ENCODE results near the gene TAF9B.

The TAF9B gene

GRCh38 chrX:78139160-78140123, at the start of gene TAF9B:
TSS of gene TAF9B (minus strand) at chrX:78139650. CDS start at chrX:78139611, 39 bp downstream.
- Histone ChIP-seq H2AFZ (ENCODE audit: low read length) (0 out of 2 replicates have a peak within 1 kb of the TSS, but pooled peaks have one; percentile 10), H3K9ac (ENCODE audit: low read length) (peak within 1 kb of the TSS; percentile 79), H3K9me2 (ENCODE audit: low read depth, low read length) (no peaks in the 10 kb centered on the region), H3F3A (ENCODE audit: insufficient read depth, low read length) (no peaks in the 10 kb centered on the region), H3K4me3 (ENCODE audit: low read depth, low read length, poor library complexity, severe bottlenecking) (peak within 1 kb of the TSS; percentile 83), H3K4me2 (ENCODE audit: low read length) (peak within 1 kb of the TSS; percentile 62), H3K9me3 (ENCODE audit: low read length) (no peaks in the 10 kb centered on the region), H3K36me3 (ENCODE audit: insufficient read depth, low read length) (no peaks in the 10 kb centered on the region), H3K79me2 (ENCODE audit: insufficient read depth, low read length) (no peaks in the 10 kb centered on the region), H3K27ac (ENCODE audit: low read depth, low read length, poor library complexity, severe bottlenecking) (no peak within 1 kb of the TSS), H3K4me1 (ENCODE audit: insufficient read depth, low read length, severe bottlenecking) (peaks cover 11% of the 10 kb centered on the region), H3K27me3 (ENCODE audit: insufficient read depth, low read length) (no peaks in the 10 kb centered on the region), H4K20me1 (ENCODE audit: insufficient read depth, low read length) (no peaks in the 10 kb centered on the region)
- TF ChIP-seq EZH2 (IDR thresholded peaks at IDR 0.05; ENCODE audit: borderline replicate concordance, low read length): no peak
- TF ChIP-seq CTCF (IDR thresholded peaks at IDR 0.05; ENCODE audit: low read length): no peak

GRCh38 chrX:78182881-78183280, 43.4 kb upstream of the TAF9B start:
- Histone ChIP-seq H3K27ac (ENCODE audit: low read depth, low read length, poor library complexity, severe bottlenecking) (no peak overlapping the region), H3K9me3 (ENCODE audit: low read length) (no peaks in the 10 kb centered on the region), H2AFZ (ENCODE audit: low read length) (no peak overlapping the region), H3K79me2 (ENCODE audit: insufficient read depth, low read length) (no peaks in the 10 kb centered on the region), H3K9me2 (ENCODE audit: low read depth, low read length) (no peaks in the 10 kb centered on the region), H3K4me3 (ENCODE audit: low read depth, low read length, poor library complexity, severe bottlenecking) (no peak overlapping the region), H3K27me3 (ENCODE audit: insufficient read depth, low read length) (no peaks in the 10 kb centered on the region), H3K36me3 (ENCODE audit: insufficient read depth, low read length) (no peaks in the 10 kb centered on the region), H4K20me1 (ENCODE audit: insufficient read depth, low read length) (no peaks in the 10 kb centered on the region), H3F3A (ENCODE audit: insufficient read depth, low read length) (no peaks in the 10 kb centered on the region), H3K4me2 (ENCODE audit: low read length) (no peak overlapping the region), H3K9ac (ENCODE audit: low read length) (no peak overlapping the region), H3K4me1 (ENCODE audit: insufficient read depth, low read length, severe bottlenecking) (no peaks in the 10 kb centered on the region)
- no peak for TF ChIP-seq EZH2 (IDR thresholded peaks at IDR 0.05; ENCODE audit: borderline replicate concordance, low read length)
- TF ChIP-seq CTCF (IDR thresholded peaks at IDR 0.05; ENCODE audit: low read length): no peak

GRCh38 chrX:78181307-78181706, 41.9 kb upstream of the TAF9B start:
- no peak for TF ChIP-seq CTCF (IDR thresholded peaks at IDR 0.05; ENCODE audit: low read length)
- TF ChIP-seq EZH2 (IDR thresholded peaks at IDR 0.05; ENCODE audit: borderline replicate concordance, low read length): no peak
- no peaks in the 10 kb centered on the region for H3F3A ChIP-seq (ENCODE audit: insufficient read depth, low read length)
- no peaks in the 10 kb centered on the region for H3K9me3 ChIP-seq (ENCODE audit: low read length)
- no peaks in the 10 kb centered on the region for H3K9me2 ChIP-seq (ENCODE audit: low read depth, low read length)
- H3K4me2 ChIP-seq (ENCODE audit: low read length): no peak overlapping the region
- no peaks in the 10 kb centered on the region for H3K79me2 ChIP-seq (ENCODE audit: insufficient read depth, low read length)
- H3K27ac ChIP-seq (ENCODE audit: low read depth, low read length, poor library complexity, severe bottlenecking): no peak overlapping the region
- H3K9ac ChIP-seq (ENCODE audit: low read length): no peak overlapping the region
- no peaks in the 10 kb centered on the region for H3K4me1 ChIP-seq (ENCODE audit: insufficient read depth, low read length, severe bottlenecking)
- H2AFZ ChIP-seq (ENCODE audit: low read length): no peak overlapping the region
- H3K4me3 ChIP-seq (ENCODE audit: low read depth, low read length, poor library complexity, severe bottlenecking): no peak overlapping the region
- H4K20me1 ChIP-seq (ENCODE audit: insufficient read depth, low read length): no peaks in the 10 kb centered on the region
- H3K36me3 ChIP-seq (ENCODE audit: insufficient read depth, low read length): no peaks in the 10 kb centered on the region
- H3K27me3 ChIP-seq (ENCODE audit: insufficient read depth, low read length): no peaks in the 10 kb centered on the region
